HEK293 (cell line): ENCODE data around the gene SAMD14.

Experiments
- MZF1 ChIP-seq: fragments of 450-650 bp; formaldehyde crosslinking; IDR thresholded peaks from 2 replicates; pipeline ENCODE4 v1.5.1; 2017; ENCODE audit warnings: missing biosample characterization, missing genetic modification characterization, borderline replicate concordance
- PRDM1 ChIP-seq: fragments of 450-650 bp; formaldehyde crosslinking; IDR thresholded peaks from 2 replicates; pipeline ENCODE4; 2016; ENCODE audit warnings: missing biosample characterization, missing genetic modification characterization
- ZFHX2 ChIP-seq: fragments of 450-650 bp; formaldehyde crosslinking; conservative IDR thresholded peaks from 2 replicates; pipeline ENCODE4 v1.5.1; 2016; ENCODE audit warnings: missing biosample characterization, missing genetic modification characterization
- ZNF121 ChIP-seq: fragments of 450-650 bp; formaldehyde crosslinking; IDR thresholded peaks from 2 replicates; pipeline ENCODE4 v1.5.1; 2016; ENCODE audit warnings: missing biosample characterization, missing genetic modification characterization
- ZNF211 ChIP-seq: fragments of 450-650 bp; formaldehyde crosslinking; IDR thresholded peaks from 2 replicates; pipeline ENCODE4 v1.5.1; 2016; ENCODE audit warnings: low read depth, missing biosample characterization, missing genetic modification characterization
- ZNF248 ChIP-seq: fragments of 450-650 bp; formaldehyde crosslinking; IDR thresholded peaks from 2 replicates; pipeline ENCODE4 v1.5.1; 2017; ENCODE audit warnings: missing biosample characterization, missing genetic modification characterization
- ZNF571 ChIP-seq: fragments of 450-650 bp; formaldehyde crosslinking; IDR thresholded peaks from 2 replicates; pipeline ENCODE4 v1.5.0; 2017; ENCODE audit warnings: missing biosample characterization, missing genetic modification characterization
- ZNF792 ChIP-seq: fragments of 450-650 bp; formaldehyde crosslinking; IDR thresholded peaks from 2 replicates; pipeline ENCODE4 v1.5.1; 2016; ENCODE audit warnings: missing biosample characterization, missing genetic modification characterization
- ZNF830 ChIP-seq: fragments of 450-650 bp; IDR thresholded peaks from 2 replicates; pipeline ENCODE4 v1.5.0; 2018; ENCODE audit warnings: missing biosample characterization, missing genetic modification characterization, low read depth, mild to moderate bottlenecking, moderate library complexity
- ZSCAN30 ChIP-seq: fragments of 450-650 bp; IDR thresholded peaks from 2 replicates; pipeline ENCODE4 v1.5.1; 2018; ENCODE audit warnings: missing biosample characterization, mild to moderate bottlenecking, missing genetic modification characterization, moderate library complexity
- TF ChIP-seq, protein P1 (sequence below): fragments of 450-650 bp; formaldehyde crosslinking; IDR thresholded peaks from 2 replicates; pipeline ENCODE4 v1.5.1; 2017; ENCODE audit warnings: missing biosample characterization, missing genetic modification characterization
- TF ChIP-seq, protein P2 (sequence below): fragments of 450-650 bp; formaldehyde crosslinking; IDR thresholded peaks from 2 replicates; pipeline ENCODE4 v1.5.1; 2016; ENCODE audit warnings: missing biosample characterization, missing genetic modification characterization
- TF ChIP-seq, protein P3 (sequence below): fragments of 450-650 bp; formaldehyde crosslinking; conservative IDR thresholded peaks from 2 replicates; pipeline ENCODE4 v1.5.1; 2016; ENCODE audit warnings: low read depth, missing biosample characterization, missing genetic modification characterization
- TF ChIP-seq, protein P4 (sequence below): fragments of 450-650 bp; formaldehyde crosslinking; IDR thresholded peaks from 2 replicates; pipeline ENCODE4 v1.5.1; 2016; ENCODE audit warnings: missing biosample characterization, missing genetic modification characterization

DNA sequence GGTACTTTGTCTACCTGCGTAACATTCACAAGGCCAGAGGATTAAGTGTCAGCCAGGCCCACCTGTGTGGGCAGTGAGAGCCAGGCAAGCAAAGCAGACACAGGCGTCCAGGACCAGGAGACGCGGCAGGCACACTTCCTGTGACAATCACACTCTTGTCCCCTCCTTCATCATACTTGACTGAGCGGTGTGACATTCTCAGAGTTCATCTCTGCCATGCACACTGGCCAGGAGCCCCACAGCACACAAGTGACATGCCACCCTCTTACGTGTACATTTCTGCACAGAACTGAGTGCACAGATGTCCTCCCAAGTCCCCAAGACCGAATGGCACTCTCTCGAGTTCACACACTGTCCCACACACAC, 11.8 kb upstream of the SAMD14 start:
- TF ChIP-seq, protein P1, sequence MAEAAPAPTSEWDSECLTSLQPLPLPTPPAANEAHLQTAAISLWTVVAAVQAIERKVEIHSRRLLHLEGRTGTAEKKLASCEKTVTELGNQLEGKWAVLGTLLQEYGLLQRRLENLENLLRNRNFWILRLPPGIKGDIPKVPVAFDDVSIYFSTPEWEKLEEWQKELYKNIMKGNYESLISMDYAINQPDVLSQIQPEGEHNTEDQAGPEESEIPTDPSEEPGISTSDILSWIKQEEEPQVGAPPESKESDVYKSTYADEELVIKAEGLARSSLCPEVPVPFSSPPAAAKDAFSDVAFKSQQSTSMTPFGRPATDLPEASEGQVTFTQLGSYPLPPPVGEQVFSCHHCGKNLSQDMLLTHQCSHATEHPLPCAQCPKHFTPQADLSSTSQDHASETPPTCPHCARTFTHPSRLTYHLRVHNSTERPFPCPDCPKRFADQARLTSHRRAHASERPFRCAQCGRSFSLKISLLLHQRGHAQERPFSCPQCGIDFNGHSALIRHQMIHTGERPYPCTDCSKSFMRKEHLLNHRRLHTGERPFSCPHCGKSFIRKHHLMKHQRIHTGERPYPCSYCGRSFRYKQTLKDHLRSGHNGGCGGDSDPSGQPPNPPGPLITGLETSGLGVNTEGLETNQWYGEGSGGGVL, result no peak
- TF ChIP-seq PRDM1 (tag by site-specific recombination) (no peak), ZNF121 (tag by site-specific recombination) (no peak), ZFHX2 (tag by site-specific recombination) (no peak), MZF1 (no peak), ZNF211 (tag by site-specific recombination) (no peak), ZNF830 (no peak), ZSCAN30 (tag by site-specific recombination) (no peak), ZNF792 (no peak), ZNF571 (tag by site-specific recombination) (no peak), ZNF248 (tag by site-specific recombination) (no peak)
- TF ChIP-seq, protein P2, sequence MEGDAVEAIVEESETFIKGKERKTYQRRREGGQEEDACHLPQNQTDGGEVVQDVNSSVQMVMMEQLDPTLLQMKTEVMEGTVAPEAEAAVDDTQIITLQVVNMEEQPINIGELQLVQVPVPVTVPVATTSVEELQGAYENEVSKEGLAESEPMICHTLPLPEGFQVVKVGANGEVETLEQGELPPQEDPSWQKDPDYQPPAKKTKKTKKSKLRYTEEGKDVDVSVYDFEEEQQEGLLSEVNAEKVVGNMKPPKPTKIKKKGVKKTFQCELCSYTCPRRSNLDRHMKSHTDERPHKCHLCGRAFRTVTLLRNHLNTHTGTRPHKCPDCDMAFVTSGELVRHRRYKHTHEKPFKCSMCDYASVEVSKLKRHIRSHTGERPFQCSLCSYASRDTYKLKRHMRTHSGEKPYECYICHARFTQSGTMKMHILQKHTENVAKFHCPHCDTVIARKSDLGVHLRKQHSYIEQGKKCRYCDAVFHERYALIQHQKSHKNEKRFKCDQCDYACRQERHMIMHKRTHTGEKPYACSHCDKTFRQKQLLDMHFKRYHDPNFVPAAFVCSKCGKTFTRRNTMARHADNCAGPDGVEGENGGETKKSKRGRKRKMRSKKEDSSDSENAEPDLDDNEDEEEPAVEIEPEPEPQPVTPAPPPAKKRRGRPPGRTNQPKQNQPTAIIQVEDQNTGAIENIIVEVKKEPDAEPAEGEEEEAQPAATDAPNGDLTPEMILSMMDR (tag by site-specific recombination), result no peak
- TF ChIP-seq, protein P3, sequence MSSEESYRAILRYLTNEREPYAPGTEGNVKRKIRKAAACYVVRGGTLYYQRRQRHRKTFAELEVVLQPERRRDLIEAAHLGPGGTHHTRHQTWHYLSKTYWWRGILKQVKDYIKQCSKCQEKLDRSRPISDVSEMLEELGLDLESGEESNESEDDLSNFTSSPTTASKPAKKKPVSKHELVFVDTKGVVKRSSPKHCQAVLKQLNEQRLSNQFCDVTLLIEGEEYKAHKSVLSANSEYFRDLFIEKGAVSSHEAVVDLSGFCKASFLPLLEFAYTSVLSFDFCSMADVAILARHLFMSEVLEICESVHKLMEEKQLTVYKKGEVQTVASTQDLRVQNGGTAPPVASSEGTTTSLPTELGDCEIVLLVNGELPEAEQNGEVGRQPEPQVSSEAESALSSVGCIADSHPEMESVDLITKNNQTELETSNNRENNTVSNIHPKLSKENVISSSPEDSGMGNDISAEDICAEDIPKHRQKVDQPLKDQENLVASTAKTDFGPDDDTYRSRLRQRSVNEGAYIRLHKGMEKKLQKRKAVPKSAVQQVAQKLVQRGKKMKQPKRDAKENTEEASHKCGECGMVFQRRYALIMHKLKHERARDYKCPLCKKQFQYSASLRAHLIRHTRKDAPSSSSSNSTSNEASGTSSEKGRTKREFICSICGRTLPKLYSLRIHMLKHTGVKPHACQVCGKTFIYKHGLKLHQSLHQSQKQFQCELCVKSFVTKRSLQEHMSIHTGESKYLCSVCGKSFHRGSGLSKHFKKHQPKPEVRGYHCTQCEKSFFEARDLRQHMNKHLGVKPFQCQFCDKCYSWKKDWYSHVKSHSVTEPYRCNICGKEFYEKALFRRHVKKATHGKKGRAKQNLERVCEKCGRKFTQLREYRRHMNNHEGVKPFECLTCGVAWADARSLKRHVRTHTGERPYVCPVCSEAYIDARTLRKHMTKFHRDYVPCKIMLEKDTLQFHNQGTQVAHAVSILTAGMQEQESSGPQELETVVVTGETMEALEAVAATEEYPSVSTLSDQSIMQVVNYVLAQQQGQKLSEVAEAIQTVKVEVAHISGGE (tag by site-specific recombination), result no peak
- TF ChIP-seq, protein P4, sequence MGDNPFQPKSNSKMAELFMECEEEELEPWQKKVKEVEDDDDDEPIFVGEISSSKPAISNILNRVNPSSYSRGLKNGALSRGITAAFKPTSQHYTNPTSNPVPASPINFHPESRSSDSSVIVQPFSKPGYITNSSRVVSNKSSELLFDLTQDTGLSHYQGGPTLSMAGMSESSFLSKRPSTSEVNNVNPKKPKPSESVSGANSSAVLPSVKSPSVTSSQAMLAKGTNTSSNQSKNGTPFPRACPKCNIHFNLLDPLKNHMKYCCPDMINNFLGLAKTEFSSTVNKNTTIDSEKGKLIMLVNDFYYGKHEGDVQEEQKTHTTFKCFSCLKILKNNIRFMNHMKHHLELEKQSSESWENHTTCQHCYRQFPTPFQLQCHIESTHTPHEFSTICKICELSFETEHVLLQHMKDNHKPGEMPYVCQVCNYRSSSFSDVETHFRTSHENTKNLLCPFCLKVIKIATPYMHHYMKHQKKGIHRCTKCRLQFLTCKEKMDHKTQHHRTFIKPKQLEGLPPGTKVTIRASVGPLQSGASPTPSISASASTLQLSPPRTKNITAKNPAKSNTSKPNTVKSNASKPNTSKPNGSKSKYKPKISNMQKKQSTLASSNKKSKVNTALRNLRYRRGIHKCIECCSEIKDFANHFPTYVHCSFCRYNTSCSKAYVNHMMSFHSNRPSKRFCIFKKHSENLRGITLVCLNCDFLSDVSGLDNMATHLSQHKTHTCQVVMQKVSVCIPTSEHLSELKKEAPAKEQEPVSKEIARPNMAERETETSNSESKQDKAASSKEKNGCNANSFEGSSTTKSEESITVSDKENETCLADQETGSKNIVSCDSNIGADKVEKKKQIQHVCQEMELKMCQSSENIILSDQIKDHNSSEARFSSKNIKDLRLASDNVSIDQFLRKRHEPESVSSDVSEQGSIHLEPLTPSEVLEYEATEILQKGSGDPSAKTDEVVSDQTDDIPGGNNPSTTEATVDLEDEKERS (tag by site-specific recombination), result no peak
